NCI-H345 treated with DMSO at 0.1 percent for 48 hours (cell line): Measurements from ENCODE around the gene HCN1.

ENCODE experiments used
- DNase-seq: peaks from one replicate; lab custom pipeline; 2025; ENCODE audit not compliant: unreplicated experiment; lab: John Stamatoyannopoulos, UW

HCN1 gene

DNA sequence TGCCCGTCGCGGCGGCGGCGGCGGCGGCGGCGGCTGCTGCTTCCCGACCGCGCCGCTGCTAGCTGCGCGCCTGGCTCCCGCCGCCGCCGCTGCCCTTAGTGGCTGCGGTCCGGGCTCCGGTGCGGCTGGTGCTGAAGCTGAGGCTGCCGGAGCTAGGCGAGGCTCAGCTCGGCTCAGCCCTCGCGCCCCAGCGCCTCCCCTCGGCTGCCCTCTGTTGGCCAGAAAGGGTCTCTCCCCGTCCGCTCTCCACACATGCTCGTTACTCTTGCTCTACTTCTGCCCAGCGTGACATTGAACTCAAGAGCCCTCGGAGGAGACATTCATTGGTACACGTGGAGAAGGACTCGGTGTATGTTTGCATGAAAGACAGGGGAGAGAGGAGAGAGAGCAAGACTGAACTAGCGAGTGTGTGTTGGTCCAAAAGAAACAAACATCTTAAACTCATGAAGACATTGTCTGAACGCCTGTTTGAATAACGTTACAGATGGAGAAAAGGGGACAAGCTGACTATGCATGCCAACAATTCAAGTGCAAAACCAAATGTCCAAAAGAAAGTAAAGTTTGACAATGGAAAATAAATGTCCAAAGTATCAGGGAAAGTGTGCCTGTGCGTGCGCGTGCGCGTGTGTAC is at the start of gene HCN1:
HCN1 (minus strand) TSS at position 175 of the 631 bp plus-strand sequence.
- DNase-seq = no peak

- no peak for DNase-seq
Observed at GRCh38 chr5:45741110-45741509, 44.9 kb upstream of the HCN1 start.

- no peak for DNase-seq
Observed at GRCh38 chr5:45737153-45737552, 41.0 kb upstream of the HCN1 start.

GRCh38 chr5:45725537-45725936 is 29.4 kb upstream of the HCN1 start:
- no peak for DNase-seq

- DNase-seq = no peak
Observed at GRCh38 chr5:45697201-45697600, 1.0 kb upstream of the HCN1 start.

GRCh38 chr5:45695804-45696156 is 400 bp downstream of the HCN1 start:
- no peak for DNase-seq

- DNase-seq = no peak
Observed at GRCh38 chr5:45694971-45695803, 993 bp downstream of the HCN1 start.

DNA sequence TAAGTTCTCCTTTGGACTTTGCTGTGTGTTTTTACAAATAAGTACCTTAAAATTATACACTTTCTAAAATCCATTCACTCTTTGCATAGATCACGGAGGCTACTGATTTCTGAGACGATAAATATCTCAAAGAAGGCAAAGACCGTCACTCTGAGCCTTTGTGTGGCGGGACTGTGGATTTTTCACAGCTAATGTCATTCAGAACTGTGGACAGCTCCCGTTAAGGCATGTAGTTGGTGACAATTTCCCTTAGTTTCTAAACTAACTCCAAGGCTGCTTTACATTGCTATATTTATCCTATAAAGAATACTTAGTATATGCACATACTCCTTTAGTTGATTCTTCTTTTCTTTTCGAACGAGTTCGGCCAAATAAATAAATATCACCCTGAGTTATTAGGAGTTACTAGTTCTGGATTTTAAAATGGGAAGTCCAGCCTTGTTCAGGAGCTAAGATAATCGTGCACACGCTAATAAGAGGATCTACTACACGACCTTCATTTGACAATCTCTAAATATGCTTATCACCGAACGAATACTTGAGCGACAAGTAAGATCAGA is 1.8 kb downstream of the HCN1 start:
- no peak for DNase-seq

- DNase-seq = no peak
Observed at GRCh38 chr5:45692481-45692880, 3.7 kb downstream of the HCN1 start.

DNA sequence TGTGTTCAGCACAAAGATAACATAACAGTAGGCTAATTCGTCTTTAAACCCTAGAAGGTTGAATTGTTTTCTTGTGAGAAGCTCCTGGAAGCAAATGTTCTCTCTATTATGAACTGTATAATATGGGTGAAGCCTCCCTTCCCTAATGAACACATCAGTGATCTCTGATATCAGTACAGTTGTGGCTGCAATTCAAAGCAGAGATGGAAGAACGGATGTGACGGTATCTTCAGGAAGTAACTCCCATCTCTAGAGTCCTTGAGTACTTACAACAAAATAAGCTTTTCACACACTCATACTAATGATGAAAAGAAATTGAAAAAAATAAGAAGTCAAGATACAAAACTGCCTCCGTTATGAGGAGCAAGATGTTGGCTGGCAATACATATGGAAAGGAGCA is 4.5 kb downstream of the HCN1 start:
- DNase-seq = no peak

DNA sequence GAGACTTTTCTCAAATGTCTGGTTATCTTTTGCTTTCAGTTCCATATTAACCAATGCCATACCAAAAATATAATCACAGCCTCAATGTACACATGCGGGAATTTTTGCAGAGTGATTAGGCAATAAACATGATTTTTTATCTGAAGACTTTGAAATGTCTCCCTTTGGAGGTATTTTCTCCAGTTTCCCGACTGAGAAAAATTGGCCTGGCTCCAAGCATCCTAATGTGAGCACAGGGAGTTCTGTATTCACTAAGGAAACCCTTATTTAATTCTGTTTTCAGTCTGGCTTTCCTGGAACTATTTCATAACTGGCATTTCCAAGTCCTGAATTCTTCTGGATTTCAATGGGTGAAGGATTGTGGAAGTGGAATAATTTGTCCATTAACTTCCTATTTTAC is 8.5 kb downstream of the HCN1 start:
- no peak for DNase-seq

- DNase-seq = no peak
Observed at GRCh38 chr5:45686620-45687019, 9.6 kb downstream of the HCN1 start.

- no peak for DNase-seq
Observed at GRCh38 chr5:45684118-45684517, 12.1 kb downstream of the HCN1 start.

DNA sequence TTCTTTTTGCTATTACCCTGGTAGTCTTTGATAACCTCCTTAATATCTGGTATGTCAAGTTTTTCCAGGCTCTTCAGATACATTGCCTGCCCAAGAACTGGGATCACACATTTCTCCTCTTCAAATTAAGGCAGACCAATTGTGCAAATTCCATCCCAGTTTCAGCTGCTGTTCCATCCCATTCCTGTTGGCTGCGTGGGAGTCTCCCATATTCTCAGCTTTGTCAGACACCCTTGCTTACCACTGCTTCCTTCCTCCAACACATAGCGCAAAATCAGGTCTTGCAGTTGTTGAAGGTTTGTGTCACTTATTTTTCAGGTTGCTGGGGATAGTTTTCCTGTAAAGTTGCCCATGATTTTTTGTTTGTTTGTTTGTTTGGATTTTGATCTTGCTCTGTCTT is 15.2 kb downstream of the HCN1 start:
- no peak for DNase-seq

DNA sequence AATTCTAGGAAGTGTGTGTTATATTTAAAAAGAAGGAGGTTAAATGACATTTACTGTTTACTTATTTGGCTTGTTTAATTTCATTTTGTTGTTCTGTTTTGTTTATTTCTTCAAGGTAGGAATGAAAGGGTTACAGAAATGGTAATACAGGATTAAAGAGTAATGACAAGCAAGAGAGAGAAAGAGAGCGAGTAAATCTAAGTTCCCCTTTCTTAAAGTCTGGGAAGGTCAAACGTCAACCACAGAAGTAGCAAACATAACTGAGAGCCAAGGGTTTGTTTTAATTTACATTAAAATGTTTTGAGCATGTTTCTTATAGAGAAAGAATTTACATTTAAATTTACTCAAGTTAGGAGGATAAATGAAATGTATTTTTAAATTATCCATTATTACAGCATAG is 18.7 kb downstream of the HCN1 start:
- DNase-seq = no peak

GRCh38 chr5:45672271-45672670 is 23.9 kb downstream of the HCN1 start:
- DNase-seq = no peak

DNA sequence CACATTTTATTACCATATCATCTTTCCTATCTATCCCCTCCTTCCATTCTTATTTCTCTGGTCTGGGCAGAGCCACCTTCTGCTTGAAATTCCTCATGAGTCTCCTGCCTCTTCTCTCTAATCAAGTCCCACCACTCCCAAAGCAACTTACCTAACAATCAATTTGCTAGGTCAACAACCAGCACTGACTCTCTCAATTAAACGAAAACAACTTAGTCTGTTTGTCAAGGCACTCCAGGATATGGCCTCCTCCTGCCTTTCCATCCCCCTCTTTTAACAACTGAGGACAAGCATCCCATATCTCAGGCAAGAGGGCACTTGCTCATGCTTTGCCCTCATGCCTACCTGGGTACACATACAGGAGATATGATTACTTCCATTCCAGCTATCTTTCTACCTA is 47.4 kb downstream of the HCN1 start:
- no peak for DNase-seq

DNA sequence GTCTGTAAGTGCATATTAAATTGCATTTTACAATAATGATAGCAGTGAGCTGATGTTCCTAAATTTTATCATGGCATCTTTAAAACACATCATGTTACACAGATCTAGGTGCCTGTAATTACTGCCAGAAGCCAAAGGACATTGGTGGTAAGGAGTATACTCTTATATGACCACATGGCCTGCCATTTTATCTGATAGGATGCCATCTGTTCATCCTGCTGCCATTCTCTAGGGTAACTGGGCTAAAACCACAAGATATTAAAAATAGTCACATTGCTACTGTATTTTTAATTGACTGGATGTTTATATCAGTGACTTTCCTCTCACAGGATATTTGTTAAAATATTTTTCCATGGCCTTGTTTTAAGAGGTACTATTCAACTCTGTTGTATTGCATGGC is 53.1 kb downstream of the HCN1 start:
- DNase-seq = no peak

GRCh38 chr5:45642370-45642769 is 53.8 kb downstream of the HCN1 start:
- DNase-seq = no peak

GRCh38 chr5:45639040-45639439 is 57.1 kb downstream of the HCN1 start:
- no peak for DNase-seq

- no peak for DNase-seq
Observed at GRCh38 chr5:45627076-45627656, 69.0 kb downstream of the HCN1 start.

GRCh38 chr5:45623832-45624231 is 72.3 kb downstream of the HCN1 start:
- DNase-seq = no peak
